SK-N-SH treated with all-trans-retinoic acid at 6 μM for 48 hours (cell line): Measurements from ENCODE around the gene C10orf143.

ENCODE experiments used
- ATAC-seq: fragments of 200-7000 bp; cut with Tn5 transposase; 3 replicates; pipeline ENCODE4 v1.9.1; 2020; ENCODE audit warnings: mild to moderate bottlenecking, moderate library complexity
- ARNTL ChIP-seq: fragments of 450-650 bp; formaldehyde crosslinking; IDR thresholded peaks from 2 replicates; pipeline ENCODE4 v1.5.0; 2020; ENCODE audit warnings: low read depth, mild to moderate bottlenecking, moderate library complexity, borderline replicate concordance
- BACH2 ChIP-seq: fragments of 250-450 bp; sonication (Bioruptor Pico); IDR thresholded peaks from 2 replicates; pipeline ENCODE4 v1.9.0; 2021; ENCODE audit warnings: mild to moderate bottlenecking, borderline replicate concordance
- CSDC2 ChIP-seq: fragments of 250-450 bp; sonication (Bioruptor Pico); IDR thresholded peaks from 2 replicates; pipeline ENCODE4 v1.5.0; 2020; ENCODE audit warnings: mild to moderate bottlenecking, moderate library complexity
- GLIS3 ChIP-seq: fragments of 250-450 bp; sonication (Bioruptor Pico); IDR thresholded peaks from 2 replicates; pipeline ENCODE4 v1.5.0; 2020; ENCODE audit warnings: mild to moderate bottlenecking, moderate library complexity
- ISL1 ChIP-seq: fragments of 250-450 bp; sonication (Bioruptor Pico); IDR thresholded peaks from 2 replicates; pipeline ENCODE4 v2.1.2; 2022; ENCODE audit warnings: mild to moderate bottlenecking, moderate library complexity
- OSR1 ChIP-seq: fragments of 250-450 bp; sonication (Bioruptor Pico); IDR thresholded peaks from 2 replicates; pipeline ENCODE4 v1.8.0; 2022; ENCODE audit warnings: moderate library complexity, mild to moderate bottlenecking, inconsistent platforms
- RARB ChIP-seq: fragments of 250-450 bp; sonication (Bioruptor Pico); IDR thresholded peaks from 2 replicates; pipeline ENCODE4 v1.8.0; 2021; ENCODE audit warnings: mild to moderate bottlenecking, moderate library complexity
- TCF4 ChIP-seq: fragments of 250-450 bp; sonication (Bioruptor Pico); IDR thresholded peaks from 2 replicates; pipeline ENCODE4 v1.8.0; 2021; ENCODE audit warnings: mild to moderate bottlenecking, moderate library complexity, borderline replicate concordance
- TOX ChIP-seq: fragments of 250-450 bp; sonication (Bioruptor Pico); IDR thresholded peaks from 2 replicates; pipeline ENCODE4 v1.8.0; 2021; ENCODE audit warnings: mild to moderate bottlenecking, moderate library complexity, borderline replicate concordance
- ZNF565 ChIP-seq: fragments of 450-650 bp; formaldehyde crosslinking; conservative IDR thresholded peaks from 2 replicates; pipeline ENCODE4 v1.5.0; 2020; ENCODE audit warnings: low read depth, mild to moderate bottlenecking, moderate library complexity
- ZNF70 ChIP-seq: fragments of 450-650 bp; formaldehyde crosslinking; IDR thresholded peaks from 2 replicates; pipeline ENCODE4 v1.5.0; 2020; ENCODE audit warnings: mild to moderate bottlenecking, moderate library complexity
- ZNF8 ChIP-seq: fragments of 450-650 bp; formaldehyde crosslinking; IDR thresholded peaks from 2 replicates; pipeline ENCODE4 v1.5.0; 2020; ENCODE audit warnings: mild to moderate bottlenecking, moderate library complexity
- TF ChIP-seq, protein P1 (sequence below): fragments of 250-450 bp; sonication (Bioruptor Pico); IDR thresholded peaks from 2 replicates; pipeline ENCODE4 v1.8.0; 2020; ENCODE audit warnings: mild to moderate bottlenecking, moderate library complexity, borderline replicate concordance
- TF ChIP-seq, protein P2 (sequence below): fragments of 250-450 bp; sonication (Bioruptor Pico); IDR thresholded peaks from 2 replicates; pipeline ENCODE4 v1.5.1; 2021; ENCODE audit warnings: mild to moderate bottlenecking, moderate library complexity

The C10orf143 gene

DNA sequence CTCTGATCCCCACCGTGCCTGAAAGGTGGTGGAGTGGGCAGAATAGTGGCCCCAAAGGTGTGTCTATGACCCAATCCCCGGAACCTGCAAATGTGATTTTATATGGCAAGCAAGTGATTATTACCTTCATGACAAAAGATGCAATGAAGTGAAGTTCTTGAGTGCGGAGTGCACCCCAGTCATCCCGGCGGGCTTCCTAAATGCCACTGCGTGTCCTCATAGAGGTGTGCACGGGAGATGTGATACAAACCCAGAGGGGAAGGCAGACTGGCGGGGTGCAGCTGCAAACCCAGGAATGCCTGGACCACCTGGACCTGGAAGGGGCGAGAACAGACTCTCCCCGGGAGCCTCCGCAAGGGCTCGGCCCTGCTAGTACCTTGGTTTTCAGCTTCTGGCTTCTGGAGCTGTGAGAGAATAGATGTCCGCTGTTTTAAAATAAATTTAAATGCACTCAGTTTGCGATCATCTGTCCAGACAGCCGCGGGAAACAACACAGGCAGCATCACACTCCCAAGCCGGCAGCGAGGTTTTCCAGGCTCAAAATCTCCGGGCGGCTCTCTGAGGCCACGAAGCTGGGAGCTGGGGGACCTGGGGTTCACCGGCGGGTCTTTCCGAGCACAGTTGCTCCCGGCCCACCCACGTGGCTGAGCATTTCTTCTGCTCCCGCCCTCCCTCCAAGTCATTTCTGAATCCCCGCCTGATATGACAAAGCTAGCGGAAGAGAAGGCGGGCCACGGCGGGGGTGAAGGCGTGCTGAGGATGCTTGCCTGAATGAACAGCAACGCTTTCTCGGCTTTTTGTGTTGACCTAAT lies 96.2 kb downstream of the C10orf143 start:
- TF ChIP-seq BACH2 (no peak), GLIS3 (CRISPR knock-in tag) (no peak), TCF4 (CRISPR knock-in tag) (no peak), ARNTL (no peak), CSDC2 (CRISPR knock-in tag) (no peak), ZNF8 (CRISPR knock-in tag) (no peak), OSR1 (CRISPR knock-in tag) (no peak), ZNF565 (CRISPR knock-in tag) (no peak), ZNF70 (CRISPR knock-in tag) (no peak), TOX (CRISPR knock-in tag) (no peak), RARB (no peak), ISL1 (CRISPR knock-in tag) (no peak)
- TF ChIP-seq, protein P1, sequence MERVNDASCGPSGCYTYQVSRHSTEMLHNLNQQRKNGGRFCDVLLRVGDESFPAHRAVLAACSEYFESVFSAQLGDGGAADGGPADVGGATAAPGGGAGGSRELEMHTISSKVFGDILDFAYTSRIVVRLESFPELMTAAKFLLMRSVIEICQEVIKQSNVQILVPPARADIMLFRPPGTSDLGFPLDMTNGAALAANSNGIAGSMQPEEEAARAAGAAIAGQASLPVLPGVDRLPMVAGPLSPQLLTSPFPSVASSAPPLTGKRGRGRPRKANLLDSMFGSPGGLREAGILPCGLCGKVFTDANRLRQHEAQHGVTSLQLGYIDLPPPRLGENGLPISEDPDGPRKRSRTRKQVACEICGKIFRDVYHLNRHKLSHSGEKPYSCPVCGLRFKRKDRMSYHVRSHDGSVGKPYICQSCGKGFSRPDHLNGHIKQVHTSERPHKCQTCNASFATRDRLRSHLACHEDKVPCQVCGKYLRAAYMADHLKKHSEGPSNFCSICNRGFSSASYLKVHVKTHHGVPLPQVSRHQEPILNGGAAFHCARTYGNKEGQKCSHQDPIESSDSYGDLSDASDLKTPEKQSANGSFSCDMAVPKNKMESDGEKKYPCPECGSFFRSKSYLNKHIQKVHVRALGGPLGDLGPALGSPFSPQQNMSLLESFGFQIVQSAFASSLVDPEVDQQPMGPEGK (CRISPR knock-in tag) = no peak
- TF ChIP-seq, protein P2, sequence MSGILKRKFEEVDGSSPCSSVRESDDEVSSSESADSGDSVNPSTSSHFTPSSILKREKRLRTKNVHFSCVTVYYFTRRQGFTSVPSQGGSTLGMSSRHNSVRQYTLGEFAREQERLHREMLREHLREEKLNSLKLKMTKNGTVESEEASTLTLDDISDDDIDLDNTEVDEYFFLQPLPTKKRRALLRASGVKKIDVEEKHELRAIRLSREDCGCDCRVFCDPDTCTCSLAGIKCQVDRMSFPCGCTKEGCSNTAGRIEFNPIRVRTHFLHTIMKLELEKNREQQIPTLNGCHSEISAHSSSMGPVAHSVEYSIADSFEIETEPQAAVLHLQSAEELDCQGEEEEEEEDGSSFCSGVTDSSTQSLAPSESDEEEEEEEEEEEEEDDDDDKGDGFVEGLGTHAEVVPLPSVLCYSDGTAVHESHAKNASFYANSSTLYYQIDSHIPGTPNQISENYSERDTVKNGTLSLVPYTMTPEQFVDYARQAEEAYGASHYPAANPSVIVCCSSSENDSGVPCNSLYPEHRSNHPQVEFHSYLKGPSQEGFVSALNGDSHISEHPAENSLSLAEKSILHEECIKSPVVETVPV = no peak
- ATAC-seq = no peak
